ENCODE measurements around the gene SLC16A11.
"Not testable (repeated sequence)": the region's sequence is repeated elsewhere in the genome, so short reads cannot be mapped to it uniquely, and the experiment has no call there.

- TF ChIP-seq CTCF (IDR thresholded peaks at IDR 0.05; ENCODE audit: low read depth, low read length, poor library complexity, severe bottlenecking); EZH2phosphoT487 (IDR thresholded peaks at IDR 0.05; ENCODE audit: borderline replicate concordance, low read length): not testable (repeated sequence)
Observed at GRCh38 chr17:7046725-7047397, 3.0 kb upstream of the SLC16A11 start.
